MM.1S (cell line): ENCODE data around the gene CHCHD4.

Experiments used
- DNase-seq: peaks from one replicate; pipeline ENCODE4 v3.0.0-alpha.2; 2015
- H2AFZ ChIP-seq: fragments of 300-600 bp; sonication (generic); 2 replicates; pipeline ENCODE4 v1.6.0; 2016; ENCODE audit warnings: antibody characterized with exemption, low read length
- H3F3A ChIP-seq: fragments of 300-600 bp; sonication (generic); 2 replicates; pipeline ENCODE4 v1.6.1; 2016; ENCODE audit warnings: mild to moderate bottlenecking, antibody characterized with exemption, low read length, moderate library complexity, mixed read lengths; ENCODE audit not compliant: insufficient read depth
- H3K27ac ChIP-seq: fragments of 300-600 bp; sonication (generic); 2 replicates; pipeline ENCODE4 v1.5.1; 2016; ENCODE audit warnings: mild to moderate bottlenecking, low read length
- H3K27me3 ChIP-seq: fragments of 300-600 bp; sonication (generic); replicated peaks from 2 replicates; pipeline ENCODE4 v1.6.0; 2016; ENCODE audit warnings: low read length; ENCODE audit not compliant: insufficient read depth
- H3K36me3 ChIP-seq: fragments of 300-600 bp; sonication (generic); replicated peaks from 2 replicates; pipeline ENCODE4 v1.6.1; 2016; ENCODE audit warnings: mild to moderate bottlenecking, low read length, mixed read lengths; ENCODE audit not compliant: insufficient read depth
- H3K4me1 ChIP-seq: fragments of 300-600 bp; sonication (generic); 2 replicates; pipeline ENCODE4 v1.6.1; 2016; ENCODE audit warnings: low read length, mixed read lengths
- H3K4me2 ChIP-seq: fragments of 300-600 bp; sonication (generic); 2 replicates; pipeline ENCODE4 v1.6.0; 2016; ENCODE audit warnings: low read depth, low read length
- H3K4me3 ChIP-seq: fragments of 300-600 bp; sonication (generic); 2 replicates; pipeline ENCODE4 v1.5.1; 2016; ENCODE audit warnings: low read length, mixed read lengths
- H3K79me2 ChIP-seq: fragments of 300-600 bp; sonication (generic); 2 replicates; pipeline ENCODE4 v1.6.1; 2016; ENCODE audit warnings: mixed run types, low read length, mixed read lengths
- H3K9ac ChIP-seq: fragments of 300-600 bp; sonication (generic); 2 replicates; pipeline ENCODE4 v1.6.1; 2016; ENCODE audit warnings: low read length, mixed read lengths
- H3K9me2 ChIP-seq: fragments of 300-600 bp; sonication (generic); replicated peaks from 2 replicates; pipeline ENCODE4 v1.6.1; 2016; ENCODE audit warnings: mild to moderate bottlenecking, low read length, mixed read lengths; ENCODE audit not compliant: insufficient read depth
- H3K9me3 ChIP-seq: fragments of 300-600 bp; sonication (generic); replicated peaks from 2 replicates; pipeline ENCODE4 v1.6.1; 2016; ENCODE audit warnings: mild to moderate bottlenecking, low read length, mixed read lengths; ENCODE audit not compliant: insufficient read depth
- H4K20me1 ChIP-seq: fragments of 300-600 bp; sonication (generic); 2 replicates; pipeline ENCODE4 v1.6.1; 2016; ENCODE audit warnings: mild to moderate bottlenecking, low read length, moderate library complexity, mixed read lengths; ENCODE audit not compliant: insufficient read depth
- EZH2 ChIP-seq: fragments of 300-600 bp; sonication (generic); optimal IDR thresholded peaks from 2 replicates; pipeline ENCODE3; 2017; ENCODE audit warnings: low read depth, mild to moderate bottlenecking, antibody characterized with exemption, low read length, mixed read lengths
- EZH2phosphoT487 ChIP-seq: fragments of 300-600 bp; sonication (generic); IDR thresholded peaks from 2 replicates; pipeline ENCODE4 v1.6.1; 2018; ENCODE audit warnings: antibody characterized with exemption, low read length
- TF ChIP-seq, protein P1 (sequence below): fragments of 300-600 bp; sonication (generic); IDR thresholded peaks from 2 replicates; pipeline ENCODE4 v1.5.1; 2016; ENCODE audit warnings: antibody characterized with exemption, low read length, mixed read lengths

The CHCHD4 gene

DNA sequence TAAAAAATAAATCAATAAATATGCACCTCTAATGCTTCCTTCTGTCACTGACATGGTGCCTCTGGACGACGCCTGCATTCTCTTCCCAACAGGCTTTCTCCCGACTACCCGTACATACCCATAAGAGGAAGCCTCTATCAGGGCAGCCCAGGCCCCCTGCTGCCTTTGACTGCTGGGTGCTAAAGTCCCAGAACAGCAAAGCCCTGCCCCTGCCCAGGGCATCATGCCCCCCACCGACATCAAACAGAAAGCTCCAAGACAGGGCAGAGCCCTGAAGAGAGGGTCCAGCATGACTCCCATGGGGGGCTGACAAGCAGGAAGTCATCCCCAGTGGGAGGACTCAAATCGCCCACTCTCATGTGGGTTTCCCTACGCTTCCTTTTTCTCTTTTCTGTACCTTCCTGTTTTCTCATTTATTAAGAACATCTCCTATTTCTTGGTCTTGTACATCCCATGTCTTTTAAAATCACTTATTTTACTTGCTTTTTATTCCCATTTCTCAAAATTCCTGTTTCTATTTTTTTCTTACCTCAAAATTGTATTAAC is 30.3 kb upstream of the CHCHD4 start:
- no peak for DNase-seq
- H4K20me1 ChIP-seq: no peaks in the 10 kb centered on the region

DNA sequence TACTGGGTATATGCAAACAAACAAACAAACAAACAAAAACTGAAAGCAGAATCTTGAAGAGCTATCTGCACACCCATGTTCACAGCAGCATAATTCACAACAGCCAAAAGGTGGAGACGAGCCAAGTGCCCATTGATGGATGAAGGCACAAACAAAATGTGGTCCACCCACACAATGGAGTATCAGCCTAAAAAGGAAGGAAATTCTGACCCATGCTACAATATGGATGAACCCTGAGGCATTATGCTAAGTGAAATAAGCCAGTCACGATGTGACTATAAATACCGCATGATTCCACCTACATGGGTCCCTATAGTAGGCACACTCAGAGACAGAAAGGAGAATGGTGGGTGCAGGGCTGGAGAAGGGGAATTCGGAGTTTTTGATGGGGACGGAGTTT is 29.6 kb upstream of the CHCHD4 start:
- Histone ChIP-seq H3F3A (no peaks in the 10 kb centered on the region), H3K4me1 (no peaks in the 10 kb centered on the region), H3K27ac (no peak overlapping the region), H4K20me1 (no peaks in the 10 kb centered on the region), H3K9ac (no peak overlapping the region), H3K4me2 (no peak overlapping the region), H3K9me3 (no peaks in the 10 kb centered on the region), H3K79me2 (no peaks in the 10 kb centered on the region), H3K27me3 (no peaks in the 10 kb centered on the region), H3K9me2 (no peaks in the 10 kb centered on the region), H3K36me3 (no peaks in the 10 kb centered on the region; the same call in 1 of the 2 replicates), H3K4me3 (no peak overlapping the region), H2AFZ (no peak overlapping the region)
- TF ChIP-seq EZH2 (no peak), EZH2phosphoT487 (no peak)
- TF ChIP-seq, protein P1, sequence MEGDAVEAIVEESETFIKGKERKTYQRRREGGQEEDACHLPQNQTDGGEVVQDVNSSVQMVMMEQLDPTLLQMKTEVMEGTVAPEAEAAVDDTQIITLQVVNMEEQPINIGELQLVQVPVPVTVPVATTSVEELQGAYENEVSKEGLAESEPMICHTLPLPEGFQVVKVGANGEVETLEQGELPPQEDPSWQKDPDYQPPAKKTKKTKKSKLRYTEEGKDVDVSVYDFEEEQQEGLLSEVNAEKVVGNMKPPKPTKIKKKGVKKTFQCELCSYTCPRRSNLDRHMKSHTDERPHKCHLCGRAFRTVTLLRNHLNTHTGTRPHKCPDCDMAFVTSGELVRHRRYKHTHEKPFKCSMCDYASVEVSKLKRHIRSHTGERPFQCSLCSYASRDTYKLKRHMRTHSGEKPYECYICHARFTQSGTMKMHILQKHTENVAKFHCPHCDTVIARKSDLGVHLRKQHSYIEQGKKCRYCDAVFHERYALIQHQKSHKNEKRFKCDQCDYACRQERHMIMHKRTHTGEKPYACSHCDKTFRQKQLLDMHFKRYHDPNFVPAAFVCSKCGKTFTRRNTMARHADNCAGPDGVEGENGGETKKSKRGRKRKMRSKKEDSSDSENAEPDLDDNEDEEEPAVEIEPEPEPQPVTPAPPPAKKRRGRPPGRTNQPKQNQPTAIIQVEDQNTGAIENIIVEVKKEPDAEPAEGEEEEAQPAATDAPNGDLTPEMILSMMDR: no peak
- no peak for DNase-seq

More for the DNA sequence above, 30.3 kb upstream of the CHCHD4 start:
- H3K27ac ChIP-seq: no peak overlapping the region
- H3K27me3 ChIP-seq: no peaks in the 10 kb centered on the region
- H3K4me2 ChIP-seq: no peak overlapping the region
- no peaks in the 10 kb centered on the region; the same call in 1 of the 2 replicates for H3K36me3 ChIP-seq
- no peaks in the 10 kb centered on the region for H3K9me2 ChIP-seq
- H3F3A ChIP-seq: no peaks in the 10 kb centered on the region
- no peaks in the 10 kb centered on the region for H3K4me1 ChIP-seq
- H3K4me3 ChIP-seq: no peak overlapping the region
- H3K9ac ChIP-seq: no peak overlapping the region
- no peaks in the 10 kb centered on the region for H3K9me3 ChIP-seq
- H3K79me2 ChIP-seq: no peaks in the 10 kb centered on the region
- no peak overlapping the region for H2AFZ ChIP-seq
- no peak for TF ChIP-seq EZH2phosphoT487
- TF ChIP-seq EZH2: no peak
- TF ChIP-seq, protein P1: no peak

DNA sequence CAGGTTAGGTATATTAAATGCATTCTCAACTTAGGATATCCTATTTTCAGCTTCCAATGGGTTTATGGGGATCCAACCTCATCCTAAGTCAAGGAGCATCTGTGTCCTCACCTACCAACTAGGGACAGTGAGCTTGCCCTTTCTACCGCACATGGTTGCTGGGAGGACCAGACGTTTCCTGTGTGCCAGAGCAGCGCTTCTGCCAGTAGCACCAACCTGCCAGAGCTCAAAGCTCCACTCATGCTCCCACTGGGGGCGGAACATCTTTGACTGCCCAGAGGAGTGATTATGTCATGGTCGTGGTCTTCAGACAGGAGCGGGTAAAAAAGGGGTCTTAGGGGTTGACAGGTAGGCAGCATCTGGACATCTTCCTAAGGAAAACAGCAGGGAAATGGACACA is 29.0 kb upstream of the CHCHD4 start:
- Histone ChIP-seq H3K4me3 (no peak overlapping the region), H3F3A (no peaks in the 10 kb centered on the region), H3K4me1 (no peaks in the 10 kb centered on the region), H4K20me1 (no peaks in the 10 kb centered on the region), H3K27me3 (no peaks in the 10 kb centered on the region), H3K36me3 (no peaks in the 10 kb centered on the region; the same call in 1 of the 2 replicates), H3K9me3 (no peaks in the 10 kb centered on the region), H3K9ac (no peak overlapping the region), H3K79me2 (no peaks in the 10 kb centered on the region), H3K9me2 (no peaks in the 10 kb centered on the region), H2AFZ (no peak overlapping the region), H3K4me2 (no peak overlapping the region), H3K27ac (no peak overlapping the region)
- no peak for DNase-seq
- TF ChIP-seq EZH2phosphoT487: no peak
- no peak for TF ChIP-seq EZH2
- TF ChIP-seq, protein P1: no peak
